Skin of body (tissue), 2 donors: Measurements from ENCODE around the gene NFATC3. TPM values are rescaled to one million over a fixed set of nuclear protein-coding genes. Genes with fewer than 3 reads are reported as not detected.
A peak's percentile ranks its signal among the peaks of the same experiment; 100 is the strongest.

ENCODE experiments used
- DNase-seq: peaks from one replicate; lab custom pipeline; 2025; lab: John Stamatoyannopoulos, UW
- total RNA-seq: library from RNA; depleted of rRNA; stranded (reverse); fragments of >200 nt; gene quantifications from one replicate; pipeline ENCODE4 v1.2.3, GENCODE V29; 2014

Gene NFATC3
- total RNA-seq, 1 donor from 2014 or later = 21.5 TPM

GRCh38 chr16:68072038-68072695 lies 13.0 kb upstream of the NFATC3 start:
- peak; percentile 14 for DNase-seq

GRCh38 chr16:68073902-68074760 lies 11.0 kb upstream of the NFATC3 start:
- DNase-seq = no peak

DNA sequence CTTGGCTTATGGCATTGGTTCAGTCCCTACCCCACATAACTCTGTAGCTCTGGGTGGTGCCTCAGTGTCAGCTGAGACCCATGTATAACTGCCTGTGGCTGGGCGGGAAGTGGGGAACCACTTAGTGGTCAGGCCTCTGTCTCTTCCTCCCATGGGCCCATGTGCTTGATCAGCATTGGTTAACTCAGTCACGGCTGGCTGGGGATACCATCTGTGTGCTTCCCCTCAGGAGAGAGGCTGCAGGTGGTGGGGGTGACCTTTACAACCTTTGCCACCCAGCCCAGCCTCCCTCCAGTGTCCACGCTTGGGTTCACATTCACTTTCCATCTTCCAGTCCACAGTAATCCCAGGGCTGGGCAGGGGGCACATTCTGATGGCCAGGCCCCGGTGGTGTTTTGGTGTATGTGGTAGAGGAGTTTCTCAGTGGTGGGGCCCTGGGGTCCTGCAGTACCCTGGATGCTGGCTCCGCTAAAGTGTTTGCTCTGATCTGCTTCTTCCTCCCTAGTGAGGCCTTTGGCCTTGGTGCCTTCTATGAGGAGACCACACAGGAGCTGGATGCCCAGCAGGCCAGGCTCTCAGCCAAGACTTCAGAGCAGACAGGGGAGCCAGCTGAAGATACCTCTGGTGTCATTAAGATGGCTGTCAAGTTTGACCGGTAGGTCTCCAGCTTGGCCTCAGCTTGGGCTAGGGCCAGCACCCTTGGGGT lies 10.2 kb upstream of the NFATC3 start:
- DNase-seq = no peak

- DNase-seq = no peak
These were observed 9.2 kb upstream of the NFATC3 start for GRCh38 chr16:68075980-68076379.

DNA sequence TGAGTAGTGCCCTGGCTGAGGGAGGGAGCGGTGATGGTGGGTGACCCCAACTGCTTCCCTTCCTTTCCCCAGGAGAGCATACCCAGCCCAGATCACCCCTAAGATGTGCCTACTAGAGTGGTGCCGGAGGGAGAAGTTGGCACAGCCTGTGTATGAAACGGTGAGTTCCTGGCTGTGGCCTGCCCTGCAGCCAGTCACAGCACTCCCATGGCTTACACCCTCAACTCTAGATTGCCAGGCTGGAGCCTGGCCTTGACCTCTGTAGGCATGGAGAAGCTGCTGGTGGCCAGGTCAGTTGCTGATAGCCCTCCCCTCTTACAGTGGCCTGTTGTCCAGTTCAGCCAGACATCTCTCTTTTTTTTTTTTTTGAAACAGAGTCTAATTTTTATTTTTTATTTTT lies 8.6 kb upstream of the NFATC3 start:
- DNase-seq = no peak

DNA sequence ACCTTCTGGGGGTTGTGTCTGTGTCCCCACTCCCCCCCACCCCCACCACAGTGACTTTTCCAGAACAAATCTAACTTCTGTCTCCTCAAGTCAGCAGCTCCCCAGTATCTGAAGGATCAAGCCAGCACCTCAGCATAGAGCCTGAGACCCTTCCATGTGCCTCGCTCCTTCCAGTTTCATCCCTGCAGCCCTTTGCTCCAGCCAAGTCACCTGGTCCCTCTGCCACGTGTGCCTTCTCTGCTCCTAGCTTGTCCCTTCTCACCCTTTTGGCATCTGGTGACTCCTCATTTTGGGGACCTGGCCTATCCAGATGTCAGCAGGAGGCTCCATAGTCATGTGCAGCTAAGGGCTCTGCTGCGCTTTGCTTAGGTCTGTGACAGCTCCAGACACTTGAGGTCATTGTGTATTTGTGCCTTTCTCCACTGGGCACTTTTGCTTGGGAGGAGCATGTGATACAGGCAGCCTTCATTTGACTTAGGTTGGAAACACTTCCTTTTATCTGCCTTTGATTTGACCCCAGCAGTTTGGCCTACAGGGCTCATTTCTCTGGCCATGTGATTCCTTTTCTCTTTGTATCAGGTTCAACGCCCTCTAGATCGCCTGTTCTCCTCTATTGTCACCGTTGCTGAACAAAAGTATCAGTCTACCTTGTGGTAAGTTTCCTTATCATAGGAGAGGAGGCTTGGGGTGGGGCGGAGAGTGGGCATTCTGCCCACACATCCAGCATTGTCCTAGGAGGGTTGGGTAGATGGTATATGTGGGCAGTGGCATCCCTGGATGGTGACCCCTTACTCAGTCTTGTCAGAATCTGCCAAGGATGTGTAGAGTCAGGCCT lies 7.1 kb upstream of the NFATC3 start:
- DNase-seq = no peak

- DNase-seq = no peak
These were observed 6.3 kb upstream of the NFATC3 start for GRCh38 chr16:68078701-68079375.

DNA sequence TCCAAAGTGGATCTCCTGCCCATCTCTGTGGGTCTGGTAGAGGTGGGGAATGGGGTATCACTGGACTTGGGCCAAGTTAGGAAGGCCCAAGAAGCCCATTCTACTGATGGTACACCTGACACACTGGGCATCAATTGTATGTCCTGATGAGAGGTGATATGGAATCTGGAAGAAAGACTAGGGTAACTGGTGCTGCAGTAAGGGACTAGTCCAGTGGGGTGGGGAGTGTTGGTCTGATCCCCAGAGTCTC lies 5.9 kb upstream of the NFATC3 start:
- DNase-seq = no peak

DNA sequence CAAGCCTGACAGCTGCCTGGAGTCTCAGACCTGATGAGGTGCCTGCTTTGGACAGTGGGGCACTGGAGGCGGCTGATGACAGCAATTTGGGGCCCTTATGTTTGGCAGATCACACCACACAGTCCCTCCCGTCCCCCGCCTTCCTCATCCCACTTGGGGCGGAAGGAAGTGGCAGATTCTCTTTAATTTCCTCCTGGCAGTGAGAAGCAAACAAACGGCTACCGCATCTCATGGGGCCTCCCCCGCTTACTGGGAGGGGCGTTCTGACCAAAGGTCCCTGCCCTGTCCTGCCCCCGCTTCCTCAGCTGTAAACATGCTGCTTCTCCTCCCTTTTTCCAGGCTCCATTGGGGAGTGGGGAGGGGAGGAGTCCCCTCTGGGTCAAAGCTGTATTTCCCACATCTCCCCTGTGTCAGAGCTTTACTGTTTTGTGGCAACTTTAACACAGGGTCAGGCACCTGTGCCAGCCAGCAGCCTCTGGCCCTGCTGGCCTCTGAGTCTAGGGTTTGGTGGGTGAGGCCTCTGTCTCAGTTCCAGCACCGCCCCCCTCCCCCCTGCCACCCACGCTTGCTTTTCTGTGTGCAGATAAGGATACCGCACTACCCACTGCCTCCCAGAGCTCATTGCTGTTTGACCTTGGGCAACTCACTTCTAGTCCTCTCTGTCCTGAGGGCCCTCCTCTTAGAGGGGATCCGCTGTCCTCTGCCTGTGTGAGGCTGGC lies 5.4 kb upstream of the NFATC3 start:
- DNase-seq = peak; percentile 43

DNA sequence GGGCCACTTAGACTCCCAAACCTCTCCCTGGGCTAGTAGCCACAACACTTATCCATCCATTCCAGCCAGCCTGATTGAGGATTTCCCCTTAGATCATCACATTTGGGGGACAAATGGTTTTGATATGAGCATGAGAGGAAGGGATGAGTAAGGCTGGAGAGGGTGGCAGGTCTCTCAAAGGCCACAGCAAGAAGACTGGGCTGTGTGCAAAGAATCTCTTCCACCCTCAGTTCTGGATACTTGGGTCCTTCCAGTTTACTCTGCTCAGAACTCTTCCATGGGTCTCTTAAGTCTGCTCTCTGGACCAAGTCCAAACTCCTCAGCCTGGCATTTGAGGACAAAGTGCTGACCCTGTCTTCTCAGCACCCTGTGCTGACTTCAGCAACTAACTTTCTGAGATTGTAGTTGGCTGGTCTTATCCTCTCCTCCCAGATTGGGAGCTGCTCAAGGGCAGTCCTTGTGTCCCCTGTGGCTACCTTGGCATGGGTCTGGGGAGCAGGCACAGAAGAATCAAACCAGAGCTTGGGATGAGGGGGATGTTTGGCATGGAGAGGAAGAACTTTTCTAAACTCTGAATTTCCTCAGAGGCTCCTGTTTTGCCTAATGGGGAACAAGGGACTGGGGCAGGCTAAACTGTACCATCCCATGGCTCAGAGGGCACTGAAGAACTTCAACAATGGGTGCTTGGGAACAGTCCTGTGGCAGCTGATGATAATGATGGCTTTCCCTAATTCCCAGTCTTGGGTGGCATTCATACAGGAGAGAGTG lies 3.1 kb upstream of the NFATC3 start:
- DNase-seq = no peak

- no peak for DNase-seq
These were observed 2.4 kb upstream of the NFATC3 start for GRCh38 chr16:68082629-68083238.

DNA sequence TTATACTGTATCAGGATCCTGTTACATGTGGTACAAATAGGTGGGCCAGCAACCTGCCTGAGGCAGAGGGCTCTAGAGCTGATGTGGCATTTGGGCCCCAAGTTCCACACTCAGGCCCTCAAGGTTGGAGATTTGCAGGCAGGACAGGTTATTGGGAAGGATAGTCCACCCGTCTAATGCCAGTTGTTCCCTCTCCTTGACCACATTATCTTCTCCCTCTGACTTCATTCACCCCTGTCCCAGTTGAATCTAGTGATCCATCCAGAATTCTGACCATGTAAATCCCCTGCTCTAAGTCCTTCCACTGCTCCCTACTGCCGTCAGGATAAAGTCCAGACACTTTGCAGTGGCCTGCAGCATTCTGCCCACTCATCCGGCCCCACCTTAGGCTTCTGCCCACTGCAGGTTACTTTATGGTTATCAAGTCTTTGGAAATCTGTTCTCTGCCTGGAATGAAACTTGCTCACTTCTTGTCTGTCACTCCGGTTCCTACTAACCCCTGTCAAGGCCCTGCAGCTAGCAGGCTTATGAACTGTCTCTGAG lies 1.9 kb upstream of the NFATC3 start:
- DNase-seq = no peak

- no peak for DNase-seq
These were observed 1.2 kb upstream of the NFATC3 start for GRCh38 chr16:68083861-68084503.

DNA sequence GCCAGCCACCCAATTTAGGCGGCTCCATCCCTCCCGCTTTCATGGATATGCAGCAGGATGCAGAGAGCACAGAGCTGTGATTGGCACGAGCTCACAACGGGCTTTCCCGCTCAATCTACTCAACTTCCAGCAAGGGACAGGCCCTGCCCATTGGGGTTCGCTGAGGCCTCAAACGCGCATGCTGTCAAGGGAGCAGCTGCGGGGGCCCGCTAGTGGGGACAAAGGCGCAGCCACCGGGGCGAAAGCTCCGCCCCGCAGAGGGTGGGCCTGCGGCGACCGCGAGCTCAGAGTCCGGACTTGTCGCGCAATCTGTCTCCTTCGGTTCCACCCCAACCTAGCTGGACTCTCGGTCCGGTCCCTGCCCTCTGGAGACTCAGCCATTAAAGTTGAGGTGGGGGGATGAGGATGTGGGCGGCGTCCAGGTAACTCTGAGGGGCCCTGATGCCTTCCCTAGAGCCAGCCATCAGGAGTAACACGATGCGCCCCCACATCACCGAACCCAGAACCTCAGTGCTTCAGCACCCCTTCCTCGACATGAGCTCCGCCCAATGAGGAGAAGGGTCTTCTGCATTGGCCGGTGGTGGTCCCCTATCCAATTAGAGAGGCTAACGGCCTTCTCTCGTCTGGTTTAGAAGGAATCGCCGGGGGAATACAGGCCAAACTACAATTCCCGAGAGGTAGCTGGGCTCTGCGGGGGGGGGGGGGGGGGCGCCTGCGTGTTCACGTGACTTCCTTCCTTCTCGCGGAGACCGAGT lies 489 bp upstream of the NFATC3 start:
- peak; percentile 94 for DNase-seq

- peak; percentile 35 for DNase-seq
These were observed 1.2 kb downstream of the NFATC3 start for GRCh38 chr16:68086336-68086841.

DNA sequence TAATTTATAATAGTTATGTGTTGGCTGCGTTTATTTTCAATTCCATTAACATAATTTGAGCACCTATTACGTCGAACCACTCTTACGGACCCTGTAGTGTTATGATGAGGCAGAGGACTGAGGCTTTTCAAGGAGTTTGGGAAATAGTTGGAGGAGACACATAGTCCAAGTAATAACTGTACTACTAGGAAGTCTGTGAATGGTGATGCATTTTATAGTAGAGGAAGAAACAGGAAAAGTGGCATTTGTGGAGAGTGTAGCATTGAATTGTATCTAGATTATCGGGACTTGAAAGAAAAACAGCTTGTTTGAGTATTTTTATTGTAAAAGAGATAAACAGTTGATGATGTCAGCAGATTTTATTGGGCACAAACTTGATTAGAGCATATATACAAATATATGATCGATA lies 1.7 kb downstream of the NFATC3 start:
- no peak for DNase-seq

DNA sequence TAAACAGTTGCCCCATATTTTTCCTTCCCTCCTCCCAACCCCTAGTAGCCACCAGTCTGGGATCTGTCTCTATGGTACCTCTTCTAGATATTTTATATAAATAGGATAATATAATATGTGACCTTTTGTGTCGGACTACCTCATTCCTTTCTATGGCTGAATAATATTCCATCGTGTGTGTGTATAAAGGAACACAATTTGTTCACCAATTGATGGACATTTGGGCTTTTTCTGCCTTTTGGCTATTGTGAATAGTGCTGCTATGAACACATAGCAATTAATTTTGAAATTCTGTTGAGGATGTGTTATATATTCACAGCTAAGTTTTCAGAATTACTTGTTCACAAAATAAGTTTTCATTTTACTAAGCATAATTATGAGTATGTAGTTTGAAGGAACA lies 2.5 kb downstream of the NFATC3 start:
- DNase-seq = no peak
